ENCODE data around the gene SEMA5A. TPM values are rescaled to one million over a fixed set of nuclear protein-coding genes. Genes with fewer than 3 reads are reported as not detected.

The SEMA5A gene
- total RNA-seq, 4 donors from 2014 or later, result 2.6 to 36.5 (median 4.7) TPM

GRCh38 chr5:9140711-9141110 lies 405.2 kb downstream of the SEMA5A start:
- TF ChIP-seq CTCF (IDR thresholded peaks at IDR 0.05; ENCODE audit: low read depth), result no peak

- TF ChIP-seq CTCF (IDR thresholded peaks at IDR 0.05; ENCODE audit: low read depth), result no peak
Measured at GRCh38 chr5:9140202-9140601, 405.7 kb downstream of the SEMA5A start.

GRCh38 chr5:9139344-9139743 lies 406.5 kb downstream of the SEMA5A start:
- no peak for TF ChIP-seq CTCF (IDR thresholded peaks at IDR 0.05; ENCODE audit: low read depth)

- TF ChIP-seq CTCF (IDR thresholded peaks at IDR 0.05; ENCODE audit: low read depth), result no peak
Measured at GRCh38 chr5:9128136-9128535, 417.7 kb downstream of the SEMA5A start.

GRCh38 chr5:9126490-9126889 lies 419.4 kb downstream of the SEMA5A start:
- TF ChIP-seq CTCF (IDR thresholded peaks at IDR 0.05; ENCODE audit: low read depth), result no peak

GRCh38 chr5:9125852-9126251 lies 420.0 kb downstream of the SEMA5A start:
- TF ChIP-seq CTCF (IDR thresholded peaks at IDR 0.05; ENCODE audit: low read depth), result no peak

GRCh38 chr5:9124838-9125237 lies 421.0 kb downstream of the SEMA5A start:
- TF ChIP-seq CTCF (IDR thresholded peaks at IDR 0.05; ENCODE audit: low read depth), result no peak
